Measurements from ENCODE around the gene LMF1. TPM values are rescaled to one million over a fixed set of nuclear protein-coding genes. Genes with fewer than 3 reads are reported as not detected.

LMF1 gene
- total and polyA plus RNA-seq, 9 of the 15 experiments (the other 6 are each of a cell fraction or from before 2014, with no cell fraction given): 0.11 to 1.6 (median 0.55) TPM; not detected in 1

DNA sequence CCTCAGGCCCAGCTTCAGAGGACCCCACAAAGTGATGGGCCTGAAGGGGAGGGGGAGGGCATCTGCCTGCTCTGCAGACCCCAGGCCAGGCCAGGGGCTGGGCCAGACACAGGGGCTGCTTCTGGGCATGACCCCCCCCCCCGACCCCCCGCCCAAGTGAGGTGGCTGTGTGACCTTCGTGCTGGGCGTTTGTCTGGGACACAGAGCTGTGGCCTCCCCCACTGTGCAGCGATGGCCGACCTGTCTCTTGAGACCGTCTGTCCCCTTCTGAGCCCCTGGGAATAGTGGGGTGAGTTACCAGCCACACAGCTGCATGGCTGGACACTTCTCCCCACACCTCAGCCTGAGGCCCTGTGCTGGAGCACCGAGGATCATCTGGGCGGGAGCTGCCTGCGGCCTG lies 135.4 kb downstream of the LMF1 start (continued):
- no peak for TF ChIP-seq HMGN3 (IDR thresholded peaks at IDR 0.05; ENCODE audit: borderline replicate concordance, extremely low read depth, insufficient read length, low read depth, low read length)

DNA sequence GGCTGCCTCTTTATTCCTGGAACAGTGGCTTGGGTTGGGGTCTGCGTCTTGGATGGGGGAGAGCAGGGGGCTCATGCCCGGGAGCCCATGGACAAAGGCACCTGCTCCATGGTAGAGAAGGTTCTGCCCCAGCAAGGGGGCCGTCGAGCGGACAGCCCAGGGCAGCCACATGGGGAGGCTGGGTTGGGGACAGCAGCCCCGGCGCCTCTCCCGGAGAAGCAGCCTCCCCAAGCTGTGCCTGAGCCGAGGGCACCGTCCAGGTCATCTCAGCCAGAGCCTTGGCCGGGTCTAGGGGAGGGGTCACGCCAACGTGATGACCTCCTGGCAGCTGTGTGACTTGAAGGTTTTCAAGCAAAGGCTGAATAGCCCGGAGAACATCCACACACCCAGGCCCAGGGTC lies 137.4 kb downstream of the LMF1 start:
- ChIA-PET POLR2A (no interaction called here), CTCF (ENCODE audit: low intra/inter-chr PET ratio) (no interaction called here)
- no TSS peak for BruUV-seq (replicated peaks)
- Histone ChIP-seq H3K4me1 (replicated peaks in 1 of 2; ENCODE audit: control insufficient read depth in 2 of 2, insufficient read depth in 2 of 2, low read length in 2 of 2) (peaks cover 0 to 22% of the 10 kb centered on the region in 2 experiments; a peak in 3 of 5 replicates), H3K9ac (ENCODE audit: insufficient read depth in 1 of 2, low read depth in 2 of 2, low read length in 2 of 2) (no peak overlapping the region), H3K4me2 (ENCODE audit: insufficient read depth, low read length) (no peak overlapping the region), H3K9me3 (replicated peaks; ENCODE audit: control insufficient read depth, insufficient read depth, low read depth, low read length) (peaks cover 1% of the 10 kb centered on the region; the same call in 1 of the 2 replicates), H3K4me3 (no peak overlapping the region), H3K79me2 (ENCODE audit: control insufficient read depth, insufficient read depth, low read length) (no peaks in the 10 kb centered on the region), H3K27me3 (ENCODE audit: control insufficient read depth in 2 of 2, insufficient read depth in 2 of 2, low read length in 2 of 2) (peaks cover 31 to 56% of the 10 kb centered on the region in 2 experiments; a peak in 4 of 5 replicates), H2AFZ (ENCODE audit: low read depth, low read length) (no peak overlapping the region), H3K9me1 (ENCODE audit: control insufficient read depth, insufficient read depth, low read length) (no peaks in the 10 kb centered on the region), H4K20me1 (replicated peaks; ENCODE audit: control insufficient read depth, insufficient read depth, low read length) (no peaks in the 10 kb centered on the region), H3K27ac (ENCODE audit: extremely low read depth, low read depth, low read length) (no peak overlapping the region), H3K36me3 (ENCODE audit: control insufficient read depth, insufficient read depth, low read length) (no peaks in the 10 kb centered on the region)
- no peak for FAIRE-seq
- ATAC-seq: no peak
- WGBS (ENCODE audit: insufficient coverage, low coverage, missing lambda C conversion rate): 6% methylated on average over 14 of the region's 14 CpGs
- in situ Hi-C loops (cut with MboI): no loop called here
- no peak for TF ChIP-seq ZNF699 (CRISPR knock-in tag; IDR thresholded peaks at IDR 0.05; ENCODE audit: insufficient replicate concordance)
- TF ChIP-seq ZNF408 (CRISPR knock-in tag; IDR thresholded peaks at IDR 0.05; ENCODE audit: low read depth): no peak
- TF ChIP-seq, protein P1, sequence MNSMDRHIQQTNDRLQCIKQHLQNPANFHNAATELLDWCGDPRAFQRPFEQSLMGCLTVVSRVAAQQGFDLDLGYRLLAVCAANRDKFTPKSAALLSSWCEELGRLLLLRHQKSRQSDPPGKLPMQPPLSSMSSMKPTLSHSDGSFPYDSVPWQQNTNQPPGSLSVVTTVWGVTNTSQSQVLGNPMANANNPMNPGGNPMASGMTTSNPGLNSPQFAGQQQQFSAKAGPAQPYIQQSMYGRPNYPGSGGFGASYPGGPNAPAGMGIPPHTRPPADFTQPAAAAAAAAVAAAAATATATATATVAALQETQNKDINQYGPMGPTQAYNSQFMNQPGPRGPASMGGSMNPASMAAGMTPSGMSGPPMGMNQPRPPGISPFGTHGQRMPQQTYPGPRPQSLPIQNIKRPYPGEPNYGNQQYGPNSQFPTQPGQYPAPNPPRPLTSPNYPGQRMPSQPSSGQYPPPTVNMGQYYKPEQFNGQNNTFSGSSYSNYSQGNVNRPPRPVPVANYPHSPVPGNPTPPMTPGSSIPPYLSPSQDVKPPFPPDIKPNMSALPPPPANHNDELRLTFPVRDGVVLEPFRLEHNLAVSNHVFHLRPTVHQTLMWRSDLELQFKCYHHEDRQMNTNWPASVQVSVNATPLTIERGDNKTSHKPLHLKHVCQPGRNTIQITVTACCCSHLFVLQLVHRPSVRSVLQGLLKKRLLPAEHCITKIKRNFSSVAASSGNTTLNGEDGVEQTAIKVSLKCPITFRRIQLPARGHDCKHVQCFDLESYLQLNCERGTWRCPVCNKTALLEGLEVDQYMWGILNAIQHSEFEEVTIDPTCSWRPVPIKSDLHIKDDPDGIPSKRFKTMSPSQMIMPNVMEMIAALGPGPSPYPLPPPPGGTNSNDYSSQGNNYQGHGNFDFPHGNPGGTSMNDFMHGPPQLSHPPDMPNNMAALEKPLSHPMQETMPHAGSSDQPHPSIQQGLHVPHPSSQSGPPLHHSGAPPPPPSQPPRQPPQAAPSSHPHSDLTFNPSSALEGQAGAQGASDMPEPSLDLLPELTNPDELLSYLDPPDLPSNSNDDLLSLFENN (IDR thresholded peaks at IDR 0.05; ENCODE audit: low read depth in 2 of 2, low read length in 2 of 2): no peak
- intact Hi-C loops (cut with micrococcal nuclease): no loop called here
- DNase-seq (ENCODE audit: extremely low read depth in 1 of 4, low spot score in 3 of 4): no peak

Measured in K562 (cell line).